Natural killer cell (primary cell): ENCODE results near the gene CDH5. TPM values are rescaled to one million over a fixed set of nuclear protein-coding genes. Genes with fewer than 3 reads are reported as not detected.

Experiments used
- ATAC-seq, 3 donors: fragments of 150-1000 bp in 2 of 3; fragments of 200-7000 bp in 1 of 3; cut with Tn5 transposase; 1 replicate in 1 of 3; 2 replicates in 2 of 3; pipeline ENCODE4 v1.10.0; 2021; ENCODE audit warnings: mild to moderate bottlenecking in 2 of 3, moderate library complexity in 2 of 3
- DNase-seq, 2 donors: peaks; one replicate each; pipeline versions ENCODE4 v3.0.0 to v3.0.0-alpha.2; 2013 to 2021; ENCODE audit warnings: mixed read lengths in 1 of 2
- H3K27ac ChIP-seq: one replicate; pipeline ENCODE4 v1.5.1; 2013; ENCODE audit warnings: mild to moderate bottlenecking, low read length
- H3K27me3 ChIP-seq: one replicate; pipeline ENCODE4 v1.6.1; 2013; ENCODE audit warnings: low read length; ENCODE audit not compliant: control insufficient read depth, insufficient read depth
- H3K36me3 ChIP-seq: one replicate; pipeline ENCODE4 v1.6.1; 2013; ENCODE audit warnings: low read length; ENCODE audit not compliant: control insufficient read depth, insufficient read depth
- H3K4me1 ChIP-seq: one replicate; pipeline ENCODE4 v1.6.1; 2013; ENCODE audit warnings: low read length; ENCODE audit not compliant: control insufficient read depth, insufficient read depth
- H3K4me3 ChIP-seq: one replicate; pipeline ENCODE4 v1.5.1; 2013; ENCODE audit warnings: low read length
- H3K9me3 ChIP-seq: one replicate; pipeline ENCODE4 v1.6.1; 2013; ENCODE audit warnings: low read length; ENCODE audit not compliant: control insufficient read depth, insufficient read depth
- H3K27ac Mint-ChIP-seq, 2 donors: one replicate each; pipeline ENCODE4 v1.8.0; 2022; ENCODE audit warnings: mild to moderate bottlenecking in 2 of 2, mixed read lengths in 2 of 2, moderate library complexity in 1 of 2
- H3K27me3 Mint-ChIP-seq, 2 donors: one replicate each; pipeline ENCODE4 v1.8.0; 2022; ENCODE audit warnings: low read depth in 2 of 2, mixed read lengths in 2 of 2
- H3K36me3 Mint-ChIP-seq: one replicate; pipeline ENCODE4 v1.8.0; 2022; ENCODE audit warnings: mixed read lengths
- H3K4me1 Mint-ChIP-seq, 2 donors: one replicate each; pipeline ENCODE4 v1.8.0; 2022; ENCODE audit warnings: mixed read lengths in 2 of 2
- H3K4me3 Mint-ChIP-seq: one replicate; pipeline ENCODE4 v1.8.0; 2022; ENCODE audit warnings: mild to moderate bottlenecking, moderate library complexity, mixed read lengths
- H3K9me3 Mint-ChIP-seq, 2 donors: one replicate each; pipeline ENCODE4 v1.8.0; 2022; ENCODE audit warnings: mixed read lengths in 2 of 2
- CTCF ChIP-seq: fragments of 200-600 bp; IDR thresholded peaks from one replicate; pipeline ENCODE4 v1.8.0; 2022; ENCODE audit warnings: antibody characterized with exemption
- WGBS: methylation state at CpG from one replicate; pipeline ENCODE4 v1.1.7; 2013; ENCODE audit warnings: missing lambda C conversion rate; ENCODE audit not compliant: insufficient coverage; 5-methylcytosine and 5-hydroxymethylcytosine counted together
- intact Hi-C: fragments of 100-400 bp; cut with micrococcal nuclease; formaldehyde crosslinking; loops from one replicate; pipeline ENCODE4 v1.14.2; 2022
- total RNA-seq, 4 donors: library from RNA; stranded (reverse); fragments of 120-200 nt in 1 of 4; gene quantifications; one replicate each; pipeline versions ENCODE4 v1.2.3 to v1.2.4, GENCODE V29; 2013 to 2022

The CDH5 gene
- total RNA-seq, 3 donors from 2014 or later (not counting 1 experiment from before 2014, with no cell fraction given), result not detected

- Histone ChIP-seq H3K27ac (no peak overlapping the region), H3K36me3 (no peaks in the 10 kb centered on the region), H3K27me3 (no peaks in the 10 kb centered on the region), H3K4me3 (no peak overlapping the region), H3K9me3 (peaks cover 8% of the 10 kb centered on the region), H3K4me1 (no peaks in the 10 kb centered on the region)
- H3K27me3 Mint-ChIP-seq, result no peaks in the 10 kb centered on the region
- WGBS, result 82% methylated on average over 10 of the region's 10 CpGs
- peaks cover 9 to 18% of the 10 kb centered on the region in 2 donors for H3K4me1 Mint-ChIP-seq
- H3K36me3 Mint-ChIP-seq, result no peaks in the 10 kb centered on the region
- intact Hi-C loops, result no loop called here
- H3K27ac Mint-ChIP-seq, result no peak overlapping the region
- no peak overlapping the region for H3K4me3 Mint-ChIP-seq
- no peak for TF ChIP-seq CTCF
- DNase-seq (no peak), ATAC-seq (no peak)
- H3K9me3 Mint-ChIP-seq, result peaks cover 8 to 10% of the 10 kb centered on the region in 2 donors
Observed at GRCh38 chr16:66376577-66377305, 10.2 kb downstream of the CDH5 start.

- intact Hi-C loops, result no loop called here
- peaks cover 8 to 10% of the 10 kb centered on the region in 2 donors for H3K9me3 Mint-ChIP-seq
Observed at GRCh38 chr16:66377324-66377723, 10.8 kb downstream of the CDH5 start.

GRCh38 chr16:66378741-66379570, 12.5 kb downstream of the CDH5 start:
- no peak for ATAC-seq
- Mint-ChIP-seq H3K9me3 (peaks cover 8 to 10% of the 10 kb centered on the region in 2 donors), H3K27ac (peak overlapping the region; percentile 32 to 73), H3K4me3 (no peak overlapping the region), H3K4me1 (peaks cover 9 to 18% of the 10 kb centered on the region in 2 donors), H3K36me3 (no peaks in the 10 kb centered on the region), H3K27me3 (peaks cover 0 to 4% of the 10 kb centered on the region in 2 donors)
- no peak overlapping the region for H3K4me3 ChIP-seq
- peak overlapping the region; percentile 8 for H3K27ac ChIP-seq
- H3K27me3 ChIP-seq, result no peaks in the 10 kb centered on the region
- TF ChIP-seq CTCF, result no peak
- DNase-seq, result no peak
- no peaks in the 10 kb centered on the region for H3K36me3 ChIP-seq
- no peaks in the 10 kb centered on the region for H3K4me1 ChIP-seq
- H3K9me3 ChIP-seq, result peaks cover 8% of the 10 kb centered on the region
- 91% methylated on average over 17 of the region's 18 CpGs for WGBS
- intact Hi-C loops, result no loop called here

More at GRCh38 chr16:66377324-66377723, 10.8 kb downstream of the CDH5 start:
- ATAC-seq, result no peak
- WGBS, result 87% methylated on average over 3 of the region's 3 CpGs
- Histone ChIP-seq H3K36me3 (no peaks in the 10 kb centered on the region), H3K4me1 (no peaks in the 10 kb centered on the region), H3K27me3 (no peaks in the 10 kb centered on the region), H3K4me3 (no peak overlapping the region), H3K9me3 (peaks cover 8% of the 10 kb centered on the region), H3K27ac (no peak overlapping the region)
- Mint-ChIP-seq H3K27me3 (no peaks in the 10 kb centered on the region), H3K36me3 (no peaks in the 10 kb centered on the region), H3K4me3 (no peak overlapping the region), H3K4me1 (peaks cover 9 to 18% of the 10 kb centered on the region in 2 donors), H3K27ac (no peak overlapping the region)
- no peak for DNase-seq
- TF ChIP-seq CTCF, result no peak
